ENCODE measurements around the gene CADPS. TPM values are rescaled to one million over a fixed set of nuclear protein-coding genes. Genes with fewer than 3 reads are reported as not detected.

Gene CADPS
- total RNA-seq, 1 donor from 2014 or later = 265 TPM

GRCh38 chr3:62363275-62363674, 511.9 kb downstream of the CADPS start:
- H3K27me3 Mint-ChIP-seq (ENCODE audit: unreplicated experiment) = peaks cover 8% of the 10 kb centered on the region
- peaks cover 13% of the 10 kb centered on the region for H3K4me1 Mint-ChIP-seq (ENCODE audit: low read depth, unreplicated experiment)
- TF ChIP-seq, protein P1, sequence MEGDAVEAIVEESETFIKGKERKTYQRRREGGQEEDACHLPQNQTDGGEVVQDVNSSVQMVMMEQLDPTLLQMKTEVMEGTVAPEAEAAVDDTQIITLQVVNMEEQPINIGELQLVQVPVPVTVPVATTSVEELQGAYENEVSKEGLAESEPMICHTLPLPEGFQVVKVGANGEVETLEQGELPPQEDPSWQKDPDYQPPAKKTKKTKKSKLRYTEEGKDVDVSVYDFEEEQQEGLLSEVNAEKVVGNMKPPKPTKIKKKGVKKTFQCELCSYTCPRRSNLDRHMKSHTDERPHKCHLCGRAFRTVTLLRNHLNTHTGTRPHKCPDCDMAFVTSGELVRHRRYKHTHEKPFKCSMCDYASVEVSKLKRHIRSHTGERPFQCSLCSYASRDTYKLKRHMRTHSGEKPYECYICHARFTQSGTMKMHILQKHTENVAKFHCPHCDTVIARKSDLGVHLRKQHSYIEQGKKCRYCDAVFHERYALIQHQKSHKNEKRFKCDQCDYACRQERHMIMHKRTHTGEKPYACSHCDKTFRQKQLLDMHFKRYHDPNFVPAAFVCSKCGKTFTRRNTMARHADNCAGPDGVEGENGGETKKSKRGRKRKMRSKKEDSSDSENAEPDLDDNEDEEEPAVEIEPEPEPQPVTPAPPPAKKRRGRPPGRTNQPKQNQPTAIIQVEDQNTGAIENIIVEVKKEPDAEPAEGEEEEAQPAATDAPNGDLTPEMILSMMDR (IDR thresholded peaks at IDR 0.05; ENCODE audit: partially characterized antibody, unreplicated experiment) = no peak
- H3K4me3 Mint-ChIP-seq (ENCODE audit: unreplicated experiment) = no peak overlapping the region
- H3K9me3 Mint-ChIP-seq (ENCODE audit: unreplicated experiment) = no peaks in the 10 kb centered on the region
- no peaks in the 10 kb centered on the region for H3K36me3 Mint-ChIP-seq (ENCODE audit: unreplicated experiment)
- DNase-seq = no peak
- H3K27ac Mint-ChIP-seq (ENCODE audit: unreplicated experiment) = no peak overlapping the region

DNA sequence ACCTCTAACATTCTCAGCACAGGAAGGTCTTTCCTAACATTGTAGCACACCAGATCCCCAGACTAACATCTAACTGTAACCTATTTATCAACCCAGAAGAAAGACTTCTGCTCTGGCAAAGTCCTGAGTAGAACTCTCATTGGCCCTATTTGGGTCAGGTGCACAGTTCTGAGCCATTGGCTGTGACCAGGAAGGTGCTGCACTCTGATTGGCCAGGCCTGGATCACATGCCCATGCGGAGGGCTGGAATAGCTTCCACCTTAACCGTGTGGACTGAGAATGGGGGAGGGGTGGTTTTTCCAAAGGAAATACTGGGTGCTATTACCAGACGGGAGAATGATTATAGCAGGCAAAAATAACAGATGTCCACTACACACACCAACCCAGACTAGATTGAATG, 513.4 kb downstream of the CADPS start:
- H3K27me3 Mint-ChIP-seq (ENCODE audit: unreplicated experiment) = peaks cover 3% of the 10 kb centered on the region
- peaks cover 5% of the 10 kb centered on the region for H3K4me1 Mint-ChIP-seq (ENCODE audit: low read depth, unreplicated experiment)
- no peak overlapping the region for H3K27ac Mint-ChIP-seq (ENCODE audit: unreplicated experiment)
- TF ChIP-seq, protein P1 (IDR thresholded peaks at IDR 0.05; ENCODE audit: partially characterized antibody, unreplicated experiment) = no peak
- no peaks in the 10 kb centered on the region for H3K9me3 Mint-ChIP-seq (ENCODE audit: unreplicated experiment)
- no peaks in the 10 kb centered on the region for H3K36me3 Mint-ChIP-seq (ENCODE audit: unreplicated experiment)
- no peak overlapping the region for H3K4me3 Mint-ChIP-seq (ENCODE audit: unreplicated experiment)
- no peak for DNase-seq

DNA sequence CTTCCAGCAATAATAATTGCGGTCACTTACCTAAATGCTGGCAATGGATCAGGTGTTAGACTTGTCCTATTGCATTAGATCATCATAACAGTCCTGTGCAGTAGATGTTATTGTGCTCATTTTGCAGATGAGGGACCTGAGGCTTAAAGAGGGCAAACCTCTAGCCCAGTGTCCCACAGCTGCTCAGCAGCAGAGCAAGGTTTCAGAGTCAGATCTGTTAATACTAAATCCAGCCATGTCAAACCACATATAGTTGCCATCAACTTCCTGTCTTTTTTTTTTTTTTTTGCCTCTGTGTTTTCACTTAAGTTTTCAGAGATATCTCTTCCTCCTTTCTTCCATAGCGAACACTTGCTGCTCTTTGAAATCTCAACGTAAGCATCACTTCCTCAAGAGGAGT, 514.0 kb downstream of the CADPS start:
- peaks cover 5% of the 10 kb centered on the region for H3K4me1 Mint-ChIP-seq (ENCODE audit: low read depth, unreplicated experiment)
- H3K9me3 Mint-ChIP-seq (ENCODE audit: unreplicated experiment) = no peaks in the 10 kb centered on the region
- H3K27me3 Mint-ChIP-seq (ENCODE audit: unreplicated experiment) = peaks cover 3% of the 10 kb centered on the region
- no peak for DNase-seq
- no peak overlapping the region for H3K4me3 Mint-ChIP-seq (ENCODE audit: unreplicated experiment)
- TF ChIP-seq, protein P1 (IDR thresholded peaks at IDR 0.05; ENCODE audit: partially characterized antibody, unreplicated experiment) = no peak
- no peak overlapping the region for H3K27ac Mint-ChIP-seq (ENCODE audit: unreplicated experiment)
- no peaks in the 10 kb centered on the region for H3K36me3 Mint-ChIP-seq (ENCODE audit: unreplicated experiment)

DNA sequence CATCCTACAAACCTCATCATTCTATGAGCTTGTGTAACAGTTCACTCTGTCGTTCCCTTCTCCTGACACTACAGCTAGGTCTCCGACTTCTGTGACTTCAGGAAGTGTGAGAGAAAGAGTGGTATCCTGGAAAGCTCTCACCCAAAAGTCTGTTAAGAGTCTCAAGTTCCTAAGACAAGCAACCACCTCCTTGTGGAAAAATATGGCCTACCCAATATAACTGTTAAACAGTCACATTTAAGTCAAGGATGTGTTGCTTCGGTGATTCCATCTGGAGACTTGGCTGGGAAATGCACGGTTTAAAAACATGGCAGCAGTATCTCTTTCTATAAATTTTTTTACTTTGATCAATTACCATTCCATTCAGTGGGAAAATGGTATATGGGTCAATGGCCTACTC, 515.7 kb downstream of the CADPS start:
- Mint-ChIP-seq H3K27ac (ENCODE audit: unreplicated experiment) (no peak overlapping the region), H3K4me3 (ENCODE audit: unreplicated experiment) (no peak overlapping the region), H3K36me3 (ENCODE audit: unreplicated experiment) (no peaks in the 10 kb centered on the region), H3K9me3 (ENCODE audit: unreplicated experiment) (no peaks in the 10 kb centered on the region), H3K4me1 (ENCODE audit: low read depth, unreplicated experiment) (no peaks in the 10 kb centered on the region), H3K27me3 (ENCODE audit: unreplicated experiment) (peaks cover 2% of the 10 kb centered on the region)
- DNase-seq = no peak
- TF ChIP-seq, protein P1 (IDR thresholded peaks at IDR 0.05; ENCODE audit: partially characterized antibody, unreplicated experiment) = no peak

DNA sequence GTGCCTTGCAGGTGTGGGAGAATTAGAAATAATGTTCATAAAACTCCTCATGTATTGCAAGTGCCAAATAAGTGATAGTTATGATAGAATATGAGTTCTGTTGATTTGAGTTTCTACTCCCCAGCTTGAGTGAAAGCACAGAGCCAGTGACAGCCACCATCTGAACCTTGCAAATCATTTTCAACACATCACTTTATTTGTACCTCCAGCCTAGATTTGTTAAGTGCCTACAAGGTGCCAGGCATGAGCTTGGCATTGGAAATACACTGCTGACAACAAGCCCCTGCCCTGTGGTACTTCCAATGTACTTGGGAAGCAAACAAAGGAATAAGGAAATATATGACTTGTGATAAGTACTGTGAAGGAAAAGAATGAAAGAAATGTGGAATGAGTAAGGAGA, 518.9 kb downstream of the CADPS start:
- DNase-seq = no peak
- H3K36me3 Mint-ChIP-seq (ENCODE audit: unreplicated experiment) = no peaks in the 10 kb centered on the region
- TF ChIP-seq, protein P1 (IDR thresholded peaks at IDR 0.05; ENCODE audit: partially characterized antibody, unreplicated experiment) = no peak
- H3K4me1 Mint-ChIP-seq (ENCODE audit: low read depth, unreplicated experiment) = no peaks in the 10 kb centered on the region
- H3K4me3 Mint-ChIP-seq (ENCODE audit: unreplicated experiment) = no peak overlapping the region
- H3K27ac Mint-ChIP-seq (ENCODE audit: unreplicated experiment) = no peak overlapping the region
- H3K9me3 Mint-ChIP-seq (ENCODE audit: unreplicated experiment) = no peaks in the 10 kb centered on the region
- H3K27me3 Mint-ChIP-seq (ENCODE audit: unreplicated experiment) = peaks cover under 1% of the 10 kb centered on the region

Measured in glutamatergic neuron (in vitro differentiated cells).